22Rv1 (cell line): ENCODE data around the gene PLEKHM3.

ENCODE experiments used
- CTCF ChIP-seq: fragments of 450-650 bp; IDR thresholded peaks from 2 replicates; pipeline ENCODE4 v1.5.1; 2017; ENCODE audit warnings: mild to moderate bottlenecking
- ZFX ChIP-seq: fragments of 450-650 bp; IDR thresholded peaks from 2 replicates; pipeline ENCODE4 v1.6.1; 2017; ENCODE audit warnings: antibody characterized with exemption, borderline replicate concordance

- TF ChIP-seq CTCF (no peak), ZFX (no peak)
These were observed 11.8 kb downstream of the PLEKHM3 start for GRCh38 chr2:208013285-208014178.
